WTC11 (cell line): ENCODE measurements around the gene DNASE1L3. TPM values are rescaled to one million over a fixed set of nuclear protein-coding genes. Genes with fewer than 3 reads are reported as not detected.

Source experiments
- ATAC-seq: fragments of 200-7000 bp; cut with Tn5 transposase; 2 replicates; pipeline ENCODE4 v1.10.0; 2021; ENCODE audit warnings: mild to moderate bottlenecking, moderate library complexity
- CTCF ChIA-PET: fragments of 300-600 bp; sonication (Branson Sonifier 250); formaldehyde crosslinking; loops from one replicate; lab custom pipeline; 2021; ENCODE audit warnings: antibody characterized with exemption; lab: Charles Lee
- POLR2A ChIA-PET: fragments of 350-600 bp; sonication (Branson Sonifier 250); formaldehyde crosslinking; loops from one replicate; lab custom pipeline; 2021; ENCODE audit warnings: antibody characterized with exemption; lab: Charles Lee
- DNase-seq: peaks from one replicate; pipeline ENCODE4 v3.0.0; 2021; ENCODE audit warnings: low spot score
- H3K27ac Mint-ChIP-seq: 2 replicates; pipeline ENCODE4 v1.8.0; 2021; ENCODE audit warnings: mixed read lengths
- H3K27me3 Mint-ChIP-seq: 2 replicates; pipeline ENCODE4 v1.8.0; 2021; ENCODE audit warnings: low read depth, mild to moderate bottlenecking, moderate library complexity, mixed read lengths
- H3K36me3 Mint-ChIP-seq: 2 replicates; pipeline ENCODE4 v1.8.0; 2021; ENCODE audit warnings: mixed read lengths
- H3K4me1 Mint-ChIP-seq: 2 replicates; pipeline ENCODE4 v1.8.0; 2022; ENCODE audit warnings: mixed read lengths
- H3K4me3 Mint-ChIP-seq: 2 replicates; pipeline ENCODE4 v1.8.0; 2021; ENCODE audit warnings: mild to moderate bottlenecking, moderate library complexity, mixed read lengths
- H3K9me3 Mint-ChIP-seq: 2 replicates; pipeline ENCODE4 v1.8.0; 2021; ENCODE audit warnings: mixed read lengths
- AR ChIP-seq: fragments of 250-450 bp; sonication (Bioruptor Pico); IDR thresholded peaks from 2 replicates; pipeline ENCODE4 v1.9.0; 2021; ENCODE audit warnings: mild to moderate bottlenecking
- CBFB ChIP-seq: sonication (generic); formaldehyde crosslinking; IDR thresholded peaks from 2 replicates; pipeline ENCODE4 v1.8.1; 2022; ENCODE audit warnings: mild to moderate bottlenecking, low read depth, missing genetic modification reagents
- CREB1 ChIP-seq: sonication (generic); formaldehyde crosslinking; IDR thresholded peaks from 2 replicates; pipeline ENCODE4 v1.8.0; 2023; ENCODE audit warnings: mild to moderate bottlenecking, missing genetic modification reagents
- ELF4 ChIP-seq: sonication (generic); formaldehyde crosslinking; IDR thresholded peaks from 2 replicates; pipeline ENCODE4 v1.8.1; 2022; ENCODE audit warnings: low read depth, mild to moderate bottlenecking, moderate library complexity, missing genetic modification reagents
- FOXK1 ChIP-seq: sonication (generic); formaldehyde crosslinking; IDR thresholded peaks from 2 replicates; pipeline ENCODE4 v1.8.0; 2022; ENCODE audit warnings: mild to moderate bottlenecking, moderate library complexity, missing genetic modification reagents
- HMGA2 ChIP-seq: fragments of 250-450 bp; sonication (Bioruptor Pico); IDR thresholded peaks from 2 replicates; pipeline ENCODE4 v1.4.0; 2021; ENCODE audit warnings: mild to moderate bottlenecking, moderate library complexity
- KAT7 ChIP-seq: sonication (generic); formaldehyde crosslinking; IDR thresholded peaks from 2 replicates; pipeline ENCODE4 v1.8.1; 2023; ENCODE audit warnings: missing genetic modification reagents, mild to moderate bottlenecking, borderline replicate concordance
- SMAD3 ChIP-seq: sonication (generic); formaldehyde crosslinking; IDR thresholded peaks from 2 replicates; pipeline ENCODE4 v1.8.0; 2022; ENCODE audit warnings: missing genetic modification reagents, mild to moderate bottlenecking, borderline replicate concordance
- USF1 ChIP-seq: sonication (generic); formaldehyde crosslinking; IDR thresholded peaks from 2 replicates; pipeline ENCODE4 v1.8.0; 2022; ENCODE audit warnings: mild to moderate bottlenecking, missing genetic modification reagents
- ZBTB21 ChIP-seq: sonication (generic); formaldehyde crosslinking; IDR thresholded peaks from 2 replicates; pipeline ENCODE4 v1.8.1; 2023; ENCODE audit warnings: mild to moderate bottlenecking, missing genetic modification reagents, borderline replicate concordance
- ZMAT4 ChIP-seq: fragments of 250-450 bp; sonication (Bioruptor Pico); IDR thresholded peaks from 2 replicates; pipeline ENCODE4 v1.9.0; 2021; ENCODE audit warnings: mild to moderate bottlenecking
- ZNF263 ChIP-seq: sonication (generic); formaldehyde crosslinking; IDR thresholded peaks from 2 replicates; pipeline ENCODE4 v1.8.1; 2022; ENCODE audit warnings: low read depth, mild to moderate bottlenecking, moderate library complexity, missing genetic modification reagents
- ZNF396 ChIP-seq: fragments of 250-450 bp; sonication (Bioruptor Pico); IDR thresholded peaks from 2 replicates; pipeline ENCODE4 v1.8.0; 2021; ENCODE audit warnings: mild to moderate bottlenecking, moderate library complexity, borderline replicate concordance
- ZNF512 ChIP-seq: sonication (generic); formaldehyde crosslinking; IDR thresholded peaks from 2 replicates; pipeline ENCODE4 v1.8.1; 2022; ENCODE audit warnings: missing genetic modification reagents, borderline replicate concordance
- total RNA-seq: library from RNA; stranded (reverse); gene quantifications from 3 replicates; pipeline ENCODE4 v1.2.3, GENCODE V29; 2021
- TF ChIP-seq, protein P1 (sequence below): fragments of 200-600 bp; IDR thresholded peaks from 2 replicates; pipeline ENCODE4 v1.8.0; 2022; ENCODE audit warnings: antibody characterized with exemption
- TF ChIP-seq, protein P2 (sequence below): sonication (generic); formaldehyde crosslinking; IDR thresholded peaks from 2 replicates; pipeline ENCODE4 v1.8.0; 2023; ENCODE audit warnings: mild to moderate bottlenecking, missing genetic modification reagents

The DNASE1L3 gene
- total RNA-seq, 1 experiment from 2014 or later = not detected

DNA sequence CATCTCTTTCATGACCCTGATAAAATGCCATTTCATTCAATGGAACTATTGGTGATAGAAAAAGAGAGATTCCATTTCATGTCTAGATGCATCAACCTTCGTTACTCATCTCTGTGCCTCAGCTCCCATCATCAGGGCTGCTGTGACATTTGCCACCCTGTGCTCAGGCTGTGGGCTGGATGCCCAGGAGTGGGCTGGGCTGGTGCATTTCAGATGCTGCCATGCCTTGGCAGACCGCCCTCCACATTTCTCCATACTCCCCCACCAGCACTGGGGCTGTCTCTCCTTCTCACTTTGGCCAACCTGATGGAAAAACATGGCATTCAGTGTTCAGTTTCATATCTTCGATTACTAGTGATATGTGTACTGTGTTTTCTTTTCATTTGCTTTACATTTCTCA lies 59.1 kb downstream of the DNASE1L3 start:
- Mint-ChIP-seq H3K36me3 (peaks cover 66% of the 10 kb centered on the region), H3K4me1 (no peaks in the 10 kb centered on the region), H3K27ac (no peak overlapping the region), H3K9me3 (no peaks in the 10 kb centered on the region), H3K4me3 (no peak overlapping the region), H3K27me3 (no peaks in the 10 kb centered on the region)
- ChIA-PET CTCF (interaction anchor here (0.6 kb wide), 1 partner anchor 92 kb away, joined by 3 read pairs; no protein-coding TSS in a partner anchor), POLR2A (no interaction called here)
- TF ChIP-seq USF1 (no peak), ZNF396 (CRISPR knock-in tag) (no peak), ZBTB21 (CRISPR knock-in tag) (no peak), SMAD3 (CRISPR knock-in tag) (no peak), HMGA2 (CRISPR knock-in tag) (no peak), ZMAT4 (CRISPR knock-in tag) (no peak), AR (CRISPR knock-in tag) (no peak), CREB1 (CRISPR knock-in tag) (no peak), CBFB (no peak), KAT7 (CRISPR knock-in tag) (no peak)
- TF ChIP-seq, protein P1, sequence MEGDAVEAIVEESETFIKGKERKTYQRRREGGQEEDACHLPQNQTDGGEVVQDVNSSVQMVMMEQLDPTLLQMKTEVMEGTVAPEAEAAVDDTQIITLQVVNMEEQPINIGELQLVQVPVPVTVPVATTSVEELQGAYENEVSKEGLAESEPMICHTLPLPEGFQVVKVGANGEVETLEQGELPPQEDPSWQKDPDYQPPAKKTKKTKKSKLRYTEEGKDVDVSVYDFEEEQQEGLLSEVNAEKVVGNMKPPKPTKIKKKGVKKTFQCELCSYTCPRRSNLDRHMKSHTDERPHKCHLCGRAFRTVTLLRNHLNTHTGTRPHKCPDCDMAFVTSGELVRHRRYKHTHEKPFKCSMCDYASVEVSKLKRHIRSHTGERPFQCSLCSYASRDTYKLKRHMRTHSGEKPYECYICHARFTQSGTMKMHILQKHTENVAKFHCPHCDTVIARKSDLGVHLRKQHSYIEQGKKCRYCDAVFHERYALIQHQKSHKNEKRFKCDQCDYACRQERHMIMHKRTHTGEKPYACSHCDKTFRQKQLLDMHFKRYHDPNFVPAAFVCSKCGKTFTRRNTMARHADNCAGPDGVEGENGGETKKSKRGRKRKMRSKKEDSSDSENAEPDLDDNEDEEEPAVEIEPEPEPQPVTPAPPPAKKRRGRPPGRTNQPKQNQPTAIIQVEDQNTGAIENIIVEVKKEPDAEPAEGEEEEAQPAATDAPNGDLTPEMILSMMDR = no peak
- TF ChIP-seq, protein P2, sequence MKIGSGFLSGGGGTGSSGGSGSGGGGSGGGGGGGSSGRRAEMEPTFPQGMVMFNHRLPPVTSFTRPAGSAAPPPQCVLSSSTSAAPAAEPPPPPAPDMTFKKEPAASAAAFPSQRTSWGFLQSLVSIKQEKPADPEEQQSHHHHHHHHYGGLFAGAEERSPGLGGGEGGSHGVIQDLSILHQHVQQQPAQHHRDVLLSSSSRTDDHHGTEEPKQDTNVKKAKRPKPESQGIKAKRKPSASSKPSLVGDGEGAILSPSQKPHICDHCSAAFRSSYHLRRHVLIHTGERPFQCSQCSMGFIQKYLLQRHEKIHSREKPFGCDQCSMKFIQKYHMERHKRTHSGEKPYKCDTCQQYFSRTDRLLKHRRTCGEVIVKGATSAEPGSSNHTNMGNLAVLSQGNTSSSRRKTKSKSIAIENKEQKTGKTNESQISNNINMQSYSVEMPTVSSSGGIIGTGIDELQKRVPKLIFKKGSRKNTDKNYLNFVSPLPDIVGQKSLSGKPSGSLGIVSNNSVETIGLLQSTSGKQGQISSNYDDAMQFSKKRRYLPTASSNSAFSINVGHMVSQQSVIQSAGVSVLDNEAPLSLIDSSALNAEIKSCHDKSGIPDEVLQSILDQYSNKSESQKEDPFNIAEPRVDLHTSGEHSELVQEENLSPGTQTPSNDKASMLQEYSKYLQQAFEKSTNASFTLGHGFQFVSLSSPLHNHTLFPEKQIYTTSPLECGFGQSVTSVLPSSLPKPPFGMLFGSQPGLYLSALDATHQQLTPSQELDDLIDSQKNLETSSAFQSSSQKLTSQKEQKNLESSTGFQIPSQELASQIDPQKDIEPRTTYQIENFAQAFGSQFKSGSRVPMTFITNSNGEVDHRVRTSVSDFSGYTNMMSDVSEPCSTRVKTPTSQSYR (CRISPR knock-in tag) = no peak
- ATAC-seq (no peak), DNase-seq (no peak)

- H3K27me3 Mint-ChIP-seq = no peaks in the 10 kb centered on the region
- ChIA-PET POLR2A (no interaction called here), CTCF (interaction anchor here (1.1 kb wide), 1 partner anchor 27 kb away, joined by 5 read pairs; no protein-coding TSS in a partner anchor)
- H3K4me1 Mint-ChIP-seq = no peaks in the 10 kb centered on the region
- no peak for TF ChIP-seq ELF4 (CRISPR knock-in tag)
- no peak for TF ChIP-seq ZBTB21 (CRISPR knock-in tag)
- TF ChIP-seq FOXK1 (CRISPR knock-in tag) = no peak
- TF ChIP-seq ZNF263 (CRISPR knock-in tag) = no peak
- no peak for TF ChIP-seq ZNF512 (CRISPR knock-in tag)
- DNase-seq (no peak), ATAC-seq (no peak)
- peaks cover 66% of the 10 kb centered on the region for H3K36me3 Mint-ChIP-seq
- no peak overlapping the region for H3K4me3 Mint-ChIP-seq
- H3K27ac Mint-ChIP-seq = no peak overlapping the region
- no peaks in the 10 kb centered on the region for H3K9me3 Mint-ChIP-seq
These were observed 60.0 kb downstream of the DNASE1L3 start for GRCh38 chr3:58150810-58151199.
